HG02571 (cell line): ENCODE data around the gene FKRP.

Source experiments
- ATAC-seq: cut with Tn5 transposase; IDR thresholded peaks from one replicate; pipeline ENCODE4 v1.9.1; 2021; ENCODE audit warnings: mild to moderate bottlenecking, moderate library complexity; ENCODE audit not compliant: unreplicated experiment

Gene FKRP

GRCh38 chr19:46731584-46731983, 14.3 kb upstream of the FKRP start:
- ATAC-seq = no peak

- no peak for ATAC-seq
These were observed 13.5 kb upstream of the FKRP start for GRCh38 chr19:46732172-46732938.

- no peak for ATAC-seq
These were observed 12.7 kb upstream of the FKRP start for GRCh38 chr19:46732966-46733689.

- no peak for ATAC-seq
These were observed 12.1 kb upstream of the FKRP start for GRCh38 chr19:46733690-46734292.

GRCh38 chr19:46736531-46737297, 9.1 kb upstream of the FKRP start:
- no peak for ATAC-seq

- ATAC-seq = no peak
These were observed 8.6 kb upstream of the FKRP start for GRCh38 chr19:46737298-46737654.

GRCh38 chr19:46737761-46738171, 8.1 kb upstream of the FKRP start:
- no peak for ATAC-seq

- no peak for ATAC-seq
These were observed 6.5 kb upstream of the FKRP start for GRCh38 chr19:46739290-46739771.

GRCh38 chr19:46741447-46741846, 4.4 kb upstream of the FKRP start:
- ATAC-seq = no peak

GRCh38 chr19:46742926-46743480, 2.9 kb upstream of the FKRP start:
- no peak for ATAC-seq

- ATAC-seq = no peak
These were observed 1.7 kb upstream of the FKRP start for GRCh38 chr19:46744005-46744691.

GRCh38 chr19:46745030-46745429, 827 bp upstream of the FKRP start:
- ATAC-seq = no peak

GRCh38 chr19:46746281-46747057, 612 bp downstream of the FKRP start, which contains the start of gene STRN4:
STRN4 (minus strand) TSS chr19:46746450; CDS start chr19:46746430, 20 bp downstream.
- ATAC-seq = peak; percentile 49

- ATAC-seq = no peak
These were observed 2.7 kb downstream of the FKRP start for GRCh38 chr19:46748325-46749109.

GRCh38 chr19:46753420-46754155, 7.7 kb downstream of the FKRP start:
- no peak for ATAC-seq

GRCh38 chr19:46755077-46755852, 9.4 kb downstream of the FKRP start:
- ATAC-seq = no peak
